ENCODE measurements around the gene NUB1.

Gene NUB1

GRCh38 chr7:151405588-151405987, 64.0 kb downstream of the NUB1 start:
- DNase-seq (ENCODE audit: low read depth), result no peak

- DNase-seq (ENCODE audit: low read depth), result no peak
Observed at GRCh38 chr7:151406051-151406875, 64.7 kb downstream of the NUB1 start.

DNA sequence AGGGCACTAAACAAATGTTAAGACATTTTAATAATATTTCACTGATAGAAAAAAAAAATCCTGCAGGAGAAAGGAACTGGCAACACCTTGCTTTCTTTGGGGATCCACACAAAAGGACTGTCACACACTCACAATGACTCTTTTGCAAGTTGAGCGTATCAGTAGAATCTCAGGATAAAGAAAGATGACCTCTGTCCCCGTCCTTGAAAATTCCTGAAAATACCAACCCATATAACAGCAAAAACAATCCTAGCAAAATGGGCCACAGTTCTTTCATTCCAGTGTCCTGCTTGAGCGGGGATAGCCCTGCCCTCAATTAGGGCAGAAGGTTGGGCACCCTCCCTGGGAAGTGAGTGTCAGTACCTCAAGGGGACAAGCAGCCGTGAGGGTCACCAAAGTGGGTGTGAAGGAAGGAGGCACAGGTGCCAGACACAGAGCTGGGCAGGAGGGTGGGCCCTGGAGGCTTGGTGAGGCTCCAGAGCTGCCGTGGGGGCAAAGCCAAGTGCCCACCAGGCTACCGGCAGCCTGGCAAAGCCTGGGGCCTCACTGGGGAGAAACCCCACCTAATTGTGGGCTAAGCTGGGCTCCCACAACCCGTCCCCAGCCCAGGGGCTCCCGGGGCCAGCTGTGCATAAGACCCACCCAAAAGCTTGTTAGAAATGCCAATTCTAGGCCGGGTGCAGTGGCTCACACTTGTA, 65.4 kb downstream of the NUB1 start:
- DNase-seq (ENCODE audit: low read depth), result no peak

GRCh38 chr7:151408498-151408838, 66.9 kb downstream of the NUB1 start:
- no peak for DNase-seq (ENCODE audit: low read depth)

DNA sequence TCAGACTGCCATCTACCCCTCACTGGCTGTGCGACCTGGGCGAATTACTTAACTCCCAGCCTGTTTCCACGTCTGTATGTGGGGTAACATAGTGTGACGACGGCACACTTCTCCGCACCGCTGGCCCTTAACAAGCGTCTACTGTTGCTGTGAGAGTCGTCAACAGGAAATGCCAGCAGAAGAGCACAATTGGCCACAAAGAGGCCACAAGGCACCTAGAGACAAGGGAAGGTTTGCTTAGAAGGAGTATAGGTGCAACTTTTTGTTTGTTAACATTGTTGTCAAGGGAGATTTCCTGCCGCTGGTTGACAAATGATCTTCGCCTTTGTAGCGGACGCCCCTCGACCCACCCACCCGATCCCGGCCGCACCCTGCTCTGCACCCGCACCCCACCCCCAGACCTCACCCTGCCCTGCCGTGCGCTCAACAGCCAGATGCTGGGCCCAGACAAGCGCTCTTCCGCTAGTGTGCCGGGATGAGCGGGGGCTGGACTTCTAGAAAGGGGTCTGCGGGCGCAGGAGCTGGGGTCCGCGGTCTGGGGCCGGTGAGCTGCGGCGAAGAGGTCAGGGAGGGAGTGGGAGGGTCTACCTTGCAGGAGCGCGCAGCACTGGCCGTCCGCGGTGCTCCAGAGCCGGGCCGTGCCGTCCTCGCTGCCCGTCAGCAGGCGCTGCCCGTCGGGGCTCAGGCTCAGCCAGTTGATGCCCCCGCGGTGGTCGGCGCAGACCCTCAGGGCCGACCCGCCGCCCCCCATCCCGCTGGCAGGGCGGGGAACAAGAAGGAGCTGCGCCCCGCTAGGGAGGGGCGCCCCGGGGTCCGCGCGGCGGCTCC, 67.4 kb downstream of the NUB1 start:
- no peak for DNase-seq (ENCODE audit: low read depth)

DNA sequence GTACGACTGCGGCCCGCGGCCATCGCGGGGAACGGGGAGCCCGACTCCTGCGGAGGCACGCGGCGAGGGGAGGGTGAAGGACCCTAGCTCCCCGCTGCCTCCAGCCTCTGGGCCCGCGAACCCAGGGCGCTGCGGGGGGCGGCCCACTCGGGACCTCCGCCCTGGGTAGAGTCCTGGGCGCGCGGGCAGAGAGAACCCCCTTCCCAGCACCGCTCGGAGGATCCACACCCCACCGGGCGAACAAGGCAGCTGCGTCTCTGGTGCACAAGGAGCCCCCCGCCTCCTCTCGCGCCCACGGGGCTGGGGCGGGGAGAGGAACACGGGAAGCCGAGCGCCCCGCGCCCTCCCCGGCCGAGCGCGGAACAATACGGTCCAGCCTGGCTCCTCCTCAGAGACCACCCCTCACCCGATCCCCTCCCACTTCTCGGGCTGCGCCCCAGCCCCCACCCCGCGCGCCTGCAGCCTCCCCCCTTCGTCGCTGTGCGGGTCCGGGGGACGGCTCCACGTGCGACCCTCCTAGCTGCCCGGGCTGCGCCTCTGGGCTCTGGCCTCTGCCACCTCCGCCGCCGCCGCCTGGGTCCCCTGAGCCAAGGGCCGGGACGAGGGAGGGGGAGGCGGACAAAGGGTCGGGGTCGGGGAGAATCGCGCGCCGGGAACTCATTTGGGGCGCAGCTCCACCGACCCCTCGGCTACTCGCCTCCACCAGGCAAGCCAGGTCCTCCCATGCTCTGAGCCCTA, 68.2 kb downstream of the NUB1 start, which contains the start of gene WDR86:
Gene WDR86 (minus strand): TSS at position 372 of the 738 bp plus-strand sequence. CDS start 449 bp downstream, outside the sequence.
- DNase-seq (ENCODE audit: low read depth), result no peak

- DNase-seq (ENCODE audit: low read depth), result no peak
Observed at GRCh38 chr7:151410405-151411390, 69.1 kb downstream of the NUB1 start.

DNA sequence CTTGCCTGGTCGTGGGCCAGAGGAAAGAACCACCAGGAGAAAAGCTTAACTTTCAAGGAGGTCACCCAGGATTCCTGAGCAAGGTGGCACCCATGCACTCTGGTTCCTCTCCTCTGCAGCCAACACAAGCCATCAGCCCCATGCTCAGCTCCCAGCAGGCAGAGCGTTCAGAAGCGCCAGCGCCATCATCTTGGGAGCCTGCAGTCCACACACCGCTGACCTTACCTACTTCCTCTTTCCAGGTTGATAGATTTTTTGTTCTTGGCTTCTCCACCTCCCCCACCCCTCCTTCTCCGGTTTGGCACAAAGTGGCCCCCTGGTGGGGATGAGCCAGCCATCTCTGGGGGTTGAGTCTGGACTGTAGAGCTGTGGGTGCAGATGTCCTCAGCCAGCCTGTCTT, 69.9 kb downstream of the NUB1 start:
- DNase-seq (ENCODE audit: low read depth), result no peak

DNA sequence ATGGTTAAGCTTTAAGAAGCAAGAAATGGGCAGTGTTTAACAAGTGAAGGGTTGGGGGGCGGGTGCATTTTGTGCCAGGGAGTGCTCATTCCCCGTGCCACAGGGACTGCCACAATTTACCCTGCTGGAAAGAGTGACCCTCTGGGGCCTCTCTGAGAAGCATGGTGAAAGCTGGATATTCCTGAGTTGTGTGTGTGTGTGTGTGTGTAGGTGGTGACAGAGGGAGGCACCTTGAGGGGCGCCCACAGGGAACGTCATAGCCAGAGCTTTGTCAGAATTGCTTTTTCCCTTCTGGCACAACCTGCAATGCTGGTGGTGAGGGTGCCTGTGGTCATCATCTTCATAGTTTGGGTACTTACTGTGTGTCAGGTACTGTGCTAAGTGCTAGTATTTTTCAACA, 70.7 kb downstream of the NUB1 start:
- DNase-seq (ENCODE audit: low read depth), result no peak

DNA sequence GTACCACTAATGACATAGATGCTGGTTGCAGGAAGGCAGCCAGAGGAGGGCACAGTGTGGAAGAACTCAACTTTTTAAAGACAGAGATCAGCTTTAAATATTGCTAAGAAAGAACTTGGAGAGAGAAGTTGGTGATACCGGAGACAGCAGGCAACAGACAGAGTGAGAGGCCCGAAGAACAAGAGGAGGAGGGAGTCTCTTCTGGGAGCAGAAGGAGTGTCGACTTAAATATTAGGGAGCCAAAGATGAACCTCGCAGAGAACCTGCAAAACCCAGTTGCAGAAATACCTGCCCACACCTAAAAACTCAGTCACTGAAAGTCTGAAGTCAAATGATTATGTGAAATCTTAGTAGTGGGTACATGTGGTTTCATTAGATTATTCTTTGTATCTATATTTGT, 71.6 kb downstream of the NUB1 start:
- no peak for DNase-seq (ENCODE audit: low read depth)

GRCh38 chr7:151415375-151416105, 73.9 kb downstream of the NUB1 start:
- no peak for DNase-seq (ENCODE audit: low read depth)

- DNase-seq (ENCODE audit: low read depth), result no peak
Observed at GRCh38 chr7:151416112-151416940, 74.7 kb downstream of the NUB1 start.

GRCh38 chr7:151416941-151417315, 75.3 kb downstream of the NUB1 start:
- no peak for DNase-seq (ENCODE audit: low read depth)

DNA sequence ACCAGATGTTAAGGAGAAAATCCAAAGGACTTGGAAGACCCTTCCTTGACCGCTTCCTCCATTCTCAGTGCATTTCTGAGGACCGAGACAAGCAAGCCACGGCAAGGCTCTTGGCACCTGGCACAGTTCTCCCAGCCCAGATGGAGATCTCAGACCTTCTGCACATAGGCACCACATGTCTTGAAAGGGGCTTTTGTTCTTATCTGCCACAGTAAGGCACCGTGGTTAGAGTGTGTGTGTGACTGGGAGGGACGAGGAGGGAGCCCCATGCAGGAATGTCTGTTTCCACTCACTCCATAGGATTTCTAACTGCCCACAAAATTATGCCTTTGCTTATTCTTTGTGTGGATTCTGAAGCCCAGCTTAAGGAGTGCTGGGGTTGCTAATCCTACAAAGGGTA, 78.5 kb downstream of the NUB1 start:
- DNase-seq (ENCODE audit: low read depth), result no peak

DNA sequence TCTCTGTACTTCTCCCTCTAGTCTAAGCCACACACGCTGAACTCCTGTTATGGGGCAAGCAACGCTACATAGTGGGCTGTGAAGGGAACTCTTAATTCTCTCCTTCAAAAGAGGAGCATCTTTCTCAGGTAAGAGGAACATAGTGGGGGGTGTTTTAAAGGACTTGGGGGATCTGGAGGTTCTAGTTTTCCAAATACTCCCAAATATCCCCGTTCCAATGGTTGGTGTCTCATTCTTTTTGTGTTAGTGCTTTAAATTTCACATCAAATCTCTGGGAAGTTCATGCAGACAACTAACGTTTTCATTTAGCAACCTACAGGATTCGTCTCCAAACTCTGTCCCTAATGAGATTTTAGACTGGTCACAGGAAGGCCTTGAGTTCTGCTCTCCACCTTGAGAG, 80.6 kb downstream of the NUB1 start:
- DNase-seq (ENCODE audit: low read depth), result no peak

- no peak for DNase-seq (ENCODE audit: low read depth)
Observed at GRCh38 chr7:151423226-151423625, 81.6 kb downstream of the NUB1 start.

GRCh38 chr7:151423936-151424335, 82.3 kb downstream of the NUB1 start:
- DNase-seq (ENCODE audit: low read depth), result no peak

DNA sequence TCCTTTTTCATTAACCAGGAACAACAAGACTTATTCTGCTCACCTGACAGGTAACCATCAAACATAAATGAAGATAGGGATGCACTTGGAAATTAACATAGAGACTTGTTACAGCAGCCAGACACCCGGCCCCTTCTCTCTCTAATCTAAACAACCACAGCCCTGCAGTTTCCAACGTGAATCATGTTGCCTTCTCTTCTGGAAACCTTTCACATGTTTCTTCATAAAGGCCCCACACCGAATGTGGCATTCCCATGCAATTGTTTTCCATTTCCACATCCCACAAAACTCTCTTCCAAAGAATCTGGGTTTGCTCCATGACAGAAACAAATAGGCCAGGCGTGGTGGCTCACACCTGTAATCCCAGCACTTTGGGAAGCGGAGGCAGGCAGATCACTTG, 83.2 kb downstream of the NUB1 start:
- DNase-seq (ENCODE audit: low read depth), result no peak
